GM21390 (cell line): ENCODE data around the gene OSBP2.

Source experiments
- ATAC-seq: cut with Tn5 transposase; IDR thresholded peaks from one replicate; pipeline ENCODE4 v1.9.1; 2021; ENCODE audit not compliant: unreplicated experiment

Gene OSBP2

DNA sequence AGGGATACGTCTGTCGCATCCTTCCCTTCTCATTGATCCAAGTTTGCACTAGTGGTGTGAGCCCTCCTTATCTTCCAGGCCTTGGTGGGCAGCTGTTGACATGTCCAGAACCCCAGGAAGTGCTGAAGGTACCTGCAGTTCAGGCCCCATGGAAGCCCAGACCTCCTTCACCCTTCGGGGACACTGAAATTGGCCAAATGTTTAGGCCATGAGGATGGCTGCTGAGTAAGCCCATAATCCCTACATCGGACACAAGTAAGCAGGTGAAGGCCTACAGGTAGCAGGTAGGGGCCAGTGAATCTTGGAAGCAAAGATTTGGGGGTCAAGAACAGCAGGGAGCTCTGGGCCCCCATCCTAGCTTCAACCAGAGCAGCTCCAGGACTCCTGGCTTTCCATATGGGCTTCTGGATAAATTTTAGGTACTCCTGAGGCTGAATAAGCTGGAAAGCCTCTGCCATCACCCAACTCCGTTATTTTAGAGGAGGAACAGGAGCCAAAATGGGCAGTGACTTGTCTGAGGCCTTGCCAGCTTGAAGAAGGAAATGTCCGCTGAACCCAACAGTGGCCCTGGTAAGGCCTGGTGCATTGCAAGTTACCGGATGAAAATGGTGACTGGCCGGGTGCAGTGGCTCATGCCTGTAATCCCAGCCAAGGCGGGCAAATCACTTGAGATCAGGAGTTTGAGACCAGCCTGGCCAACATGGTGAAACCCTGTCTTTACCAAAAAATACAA is 228.7 kb downstream of the OSBP2 start:
- ATAC-seq = no peak

DNA sequence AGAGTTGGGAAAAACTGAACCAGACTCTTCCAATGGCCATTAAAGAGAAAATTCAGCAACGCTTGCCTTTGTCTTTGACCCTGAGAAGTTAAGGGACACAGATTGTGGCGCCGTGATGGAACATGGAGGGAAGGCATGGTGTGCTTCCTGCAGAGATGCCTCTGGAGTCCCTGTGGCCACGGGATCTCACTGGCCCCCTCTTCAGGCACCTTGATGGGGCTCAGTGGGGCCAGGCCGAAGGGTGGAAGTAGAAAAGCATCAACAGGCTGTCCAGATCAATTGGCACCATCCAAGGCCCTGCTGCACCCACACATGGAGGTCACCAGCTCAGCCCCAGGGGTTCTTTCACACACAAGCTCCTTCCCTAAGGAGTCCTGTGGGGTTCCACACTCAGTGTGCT is 231.0 kb downstream of the OSBP2 start:
- ATAC-seq = no peak

- ATAC-seq = no peak
Observed at GRCh38 chr22:30926706-30927105, 232.0 kb downstream of the OSBP2 start.

DNA sequence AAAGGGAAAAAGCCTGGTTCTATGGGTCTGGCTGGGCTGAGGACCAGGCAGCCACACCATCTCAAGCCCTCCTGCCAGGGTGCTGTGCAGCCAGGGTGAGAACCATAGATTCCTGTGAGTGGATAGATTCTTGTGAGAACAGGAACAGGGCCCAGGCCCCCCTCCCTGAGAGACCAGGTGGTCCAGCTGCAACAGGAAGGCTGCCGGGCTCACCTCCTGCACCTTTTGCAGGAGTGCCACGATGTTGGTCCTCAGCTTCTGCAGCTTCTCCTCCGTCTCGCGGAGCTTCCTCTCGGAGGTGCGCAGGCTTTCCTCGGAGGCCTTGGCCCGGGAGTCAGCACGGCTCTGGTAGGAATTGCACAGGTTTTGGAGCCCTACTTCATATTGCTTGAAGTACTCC is 233.1 kb downstream of the OSBP2 start:
- ATAC-seq = no peak

- ATAC-seq = no peak
Observed at GRCh38 chr22:30928401-30928800, 233.7 kb downstream of the OSBP2 start.

DNA sequence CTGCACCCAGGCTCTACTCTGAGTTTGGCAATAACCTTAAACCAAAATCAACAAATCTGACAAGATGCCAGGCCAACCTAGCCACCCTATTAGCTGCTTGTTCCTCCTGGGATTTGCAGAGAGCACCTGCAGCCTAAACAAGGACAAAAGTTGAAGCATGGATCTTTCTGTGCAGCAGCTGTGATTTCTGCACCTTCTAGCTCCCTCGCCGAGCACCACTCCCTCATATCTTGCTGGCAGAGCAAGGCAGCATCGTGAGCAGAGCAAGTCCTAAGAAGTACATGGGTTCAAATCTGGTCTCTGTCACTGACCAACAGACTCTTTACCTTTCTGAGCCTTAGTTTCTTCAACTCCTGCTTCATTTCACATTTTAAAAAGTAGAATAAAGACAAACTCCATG is 235.6 kb downstream of the OSBP2 start:
- ATAC-seq = no peak

- ATAC-seq = no peak
Observed at GRCh38 chr22:30931541-30932300, 237.0 kb downstream of the OSBP2 start.

GRCh38 chr22:30932661-30933060 is 238.0 kb downstream of the OSBP2 start:
- ATAC-seq = no peak

DNA sequence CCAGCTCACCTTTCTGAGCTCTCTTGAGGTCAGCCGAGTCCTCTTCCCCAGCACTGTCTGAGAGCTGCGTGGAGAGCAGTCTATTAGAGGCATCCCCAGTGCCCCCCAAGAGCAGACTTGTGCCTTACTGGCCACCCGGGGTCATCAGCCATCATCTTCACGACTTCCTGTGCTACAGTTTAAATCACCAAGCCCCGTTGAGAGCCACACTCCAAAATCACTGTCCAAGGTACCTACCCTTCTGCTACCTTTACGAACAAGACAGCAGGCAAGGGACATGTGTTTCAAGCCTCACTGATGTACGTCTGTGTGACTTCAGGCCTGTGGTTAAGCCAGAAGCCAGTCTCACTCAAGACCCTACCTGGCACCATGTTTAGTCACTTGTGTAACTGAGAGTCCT is 238.8 kb downstream of the OSBP2 start:
- no peak for ATAC-seq

DNA sequence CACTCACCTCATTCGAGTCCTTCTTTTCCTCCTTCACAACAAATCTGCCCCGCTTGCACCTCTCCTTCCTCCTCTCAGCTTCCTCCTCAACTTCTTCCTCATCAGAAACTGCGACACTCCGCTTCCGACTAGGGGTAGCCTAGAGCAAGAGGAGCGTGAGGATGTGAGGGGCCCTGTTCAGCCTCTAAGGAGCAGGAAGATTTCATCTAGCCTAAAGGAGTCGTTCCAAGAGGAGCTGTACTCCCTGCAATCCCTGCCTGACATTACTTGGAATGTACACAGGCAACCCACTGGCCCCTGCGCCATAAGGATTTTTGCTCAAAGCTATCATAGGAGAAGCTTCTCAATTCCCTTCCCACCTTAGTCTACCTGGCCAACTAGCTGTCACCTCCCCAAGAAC is 239.4 kb downstream of the OSBP2 start:
- ATAC-seq = no peak

DNA sequence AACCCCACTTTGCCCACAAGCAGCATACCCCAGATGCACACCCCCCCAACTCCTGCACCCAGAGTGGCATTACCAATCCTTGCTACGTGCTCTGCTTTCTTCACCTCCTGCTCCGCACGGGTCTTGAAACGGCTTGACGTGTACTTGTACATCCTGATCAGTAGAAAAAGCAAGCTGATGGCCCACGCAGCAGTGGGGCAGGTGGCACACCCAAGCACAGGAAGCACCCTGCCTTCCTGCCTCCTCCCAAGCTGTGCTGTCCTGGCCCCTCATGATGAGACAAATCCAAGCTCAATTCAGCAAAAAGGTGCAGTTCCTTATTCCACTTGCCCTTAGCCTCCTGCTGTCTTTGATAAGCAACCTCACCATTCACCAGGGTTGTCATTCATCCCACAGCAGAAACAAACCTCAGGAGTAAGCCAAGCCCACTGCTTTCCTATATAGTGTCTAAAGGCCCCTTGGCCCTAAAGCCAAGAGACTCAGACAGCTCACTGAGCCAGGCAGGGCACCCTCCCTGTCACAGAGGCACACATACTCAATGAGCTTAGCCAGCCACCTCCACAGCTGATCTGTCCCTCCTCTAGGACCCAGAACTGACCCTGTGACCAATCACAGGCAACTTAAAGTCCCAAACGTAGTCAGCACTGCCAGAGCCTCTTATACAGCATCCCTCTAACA is 246.2 kb downstream of the OSBP2 start:
- ATAC-seq = no peak

- no peak for ATAC-seq
Observed at GRCh38 chr22:30941363-30941740, 246.7 kb downstream of the OSBP2 start.

- ATAC-seq = no peak
Observed at GRCh38 chr22:30943368-30943767, 248.7 kb downstream of the OSBP2 start.

DNA sequence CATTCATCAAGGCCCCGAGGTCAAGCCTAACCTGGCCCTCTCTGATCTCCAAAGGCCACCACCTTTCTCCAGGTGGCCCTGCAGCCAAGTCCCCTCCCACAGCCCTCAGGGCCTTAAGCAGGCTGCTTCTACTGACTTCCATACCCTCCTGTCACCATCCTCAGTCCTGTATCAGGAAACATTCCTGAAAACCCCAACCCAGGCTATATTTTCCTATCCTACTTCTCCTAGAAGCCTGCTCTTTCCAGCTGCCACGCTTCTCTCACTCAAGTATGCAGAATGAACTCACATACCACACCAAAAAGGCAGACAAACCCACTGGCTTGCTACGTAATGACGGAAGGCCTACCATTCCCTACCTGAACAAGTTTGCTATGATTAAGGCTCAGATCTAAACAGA is 250.3 kb downstream of the OSBP2 start:
- no peak for ATAC-seq

GRCh38 chr22:30945653-30946052 is 251.0 kb downstream of the OSBP2 start:
- no peak for ATAC-seq

DNA sequence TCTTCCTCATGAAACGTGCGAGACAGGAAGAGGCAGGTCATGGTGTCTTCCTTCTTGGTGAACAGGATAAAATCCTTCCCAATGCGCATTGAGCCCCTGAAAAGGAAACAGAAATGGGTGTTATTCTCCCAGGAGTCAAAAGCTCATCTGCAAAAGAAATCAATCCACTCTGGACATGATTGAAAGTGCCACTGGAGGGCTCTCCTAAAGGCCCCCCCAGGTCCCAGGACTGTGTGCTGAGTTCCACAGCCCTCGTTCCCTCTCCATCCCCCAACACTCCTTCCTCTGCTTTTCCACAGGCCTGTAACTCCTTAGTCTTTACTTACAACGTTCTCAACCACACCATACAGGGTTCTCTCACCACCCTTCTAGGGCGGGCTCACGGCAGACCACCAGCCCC is 251.7 kb downstream of the OSBP2 start:
- ATAC-seq = no peak

DNA sequence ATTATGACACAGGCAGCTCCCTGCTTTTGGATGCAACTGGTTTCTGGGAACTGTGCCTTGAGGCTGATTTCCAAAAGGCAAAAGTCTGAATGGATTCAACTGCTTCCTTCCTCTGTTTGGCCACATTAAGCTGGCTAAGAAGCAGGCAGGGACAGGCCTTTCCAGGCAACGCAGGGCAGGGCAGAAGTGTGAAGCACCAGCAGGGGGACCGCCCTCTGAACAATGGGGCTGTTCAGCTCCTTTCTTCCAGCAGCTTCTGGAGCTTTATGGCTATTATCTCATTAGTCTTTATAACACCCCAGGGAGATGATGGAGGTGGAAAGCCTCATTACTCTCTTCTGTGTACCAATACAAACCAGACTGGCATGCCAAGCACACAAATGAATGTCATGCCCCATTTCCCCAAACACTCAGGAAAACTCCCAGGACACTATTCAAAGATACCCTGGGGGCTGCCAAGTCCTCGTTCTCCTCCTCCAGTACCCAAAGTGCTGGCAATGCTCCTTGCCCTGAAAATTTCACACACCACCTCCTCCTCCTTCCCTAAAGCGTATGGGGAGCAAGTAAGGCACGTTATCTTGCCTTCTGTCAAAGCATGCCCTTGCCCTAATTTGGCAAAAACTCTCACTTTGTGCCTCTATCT is 252.6 kb downstream of the OSBP2 start:
- ATAC-seq = no peak

GRCh38 chr22:30947816-30948454 is 253.3 kb downstream of the OSBP2 start:
- no peak for ATAC-seq

- no peak for ATAC-seq
Observed at GRCh38 chr22:30948930-30949342, 254.3 kb downstream of the OSBP2 start.

- ATAC-seq = no peak
Observed at GRCh38 chr22:30949934-30950660, 255.4 kb downstream of the OSBP2 start.
